ENCODE results near the gene WSCD2. TPM values are rescaled to one million over a fixed set of nuclear protein-coding genes. Genes with fewer than 3 reads are reported as not detected.

The WSCD2 gene
- not detected for total RNA-seq

GRCh38 chr12:108129017-108129812 is at the start of gene WSCD2:
WSCD2 (plus strand) TSS chr12:108129288; CDS start chr12:108195833, 66,545 bp downstream.
- DNase-seq (ENCODE audit: low spot score in 2 of 2) = peak in 1 of 2 donors; percentile 5
- H3K27ac Mint-ChIP-seq = no peak within 1 kb of the TSS
- H3K36me3 Mint-ChIP-seq = no peaks in the 10 kb centered on the region
- no peaks in the 10 kb centered on the region for H3K9me3 Mint-ChIP-seq
- ATAC-seq = peak in 1 of 2 donors; percentile 37

GRCh38 chr12:108079721-108080120 is 49.4 kb upstream of the WSCD2 start:
- no peak for ATAC-seq
- H3K27ac Mint-ChIP-seq = no peak overlapping the region
- H3K9me3 Mint-ChIP-seq = peaks cover 0 to 5% of the 10 kb centered on the region in 2 donors
- H3K36me3 Mint-ChIP-seq = no peaks in the 10 kb centered on the region
- DNase-seq (ENCODE audit: low spot score in 2 of 2) = no peak

GRCh38 chr12:108080363-108080762 is 48.7 kb upstream of the WSCD2 start:
- no peak for DNase-seq (ENCODE audit: low spot score in 2 of 2)
- Mint-ChIP-seq H3K36me3 (no peaks in the 10 kb centered on the region), H3K27ac (no peak overlapping the region), H3K9me3 (peaks cover 0 to 5% of the 10 kb centered on the region in 2 donors)
- no peak for ATAC-seq

- Mint-ChIP-seq H3K36me3 (no peaks in the 10 kb centered on the region), H3K27ac (no peak overlapping the region), H3K9me3 (peaks cover 0 to 9% of the 10 kb centered on the region in 2 donors)
- DNase-seq (ENCODE audit: low spot score in 2 of 2) (no peak), ATAC-seq (no peak)
Measured at GRCh38 chr12:108082485-108082884, 46.6 kb upstream of the WSCD2 start.

GRCh38 chr12:108087900-108088299 is 41.2 kb upstream of the WSCD2 start:
- H3K9me3 Mint-ChIP-seq = peaks cover 4 to 19% of the 10 kb centered on the region in 2 donors
- H3K36me3 Mint-ChIP-seq = no peaks in the 10 kb centered on the region
- no peak for ATAC-seq
- DNase-seq (ENCODE audit: low spot score in 2 of 2) = no peak
- H3K27ac Mint-ChIP-seq = no peak overlapping the region

GRCh38 chr12:108090107-108090899 is 38.8 kb upstream of the WSCD2 start:
- H3K36me3 Mint-ChIP-seq = no peaks in the 10 kb centered on the region
- peaks cover 4 to 14% of the 10 kb centered on the region in 2 donors for H3K9me3 Mint-ChIP-seq
- H3K27ac Mint-ChIP-seq = no peak overlapping the region
- no peak for ATAC-seq
- no peak for DNase-seq (ENCODE audit: low spot score in 2 of 2)

GRCh38 chr12:108090932-108091678 is 38.0 kb upstream of the WSCD2 start:
- Mint-ChIP-seq H3K27ac (no peak overlapping the region), H3K36me3 (no peaks in the 10 kb centered on the region), H3K9me3 (peaks cover 4 to 14% of the 10 kb centered on the region in 2 donors)
- DNase-seq (ENCODE audit: low spot score in 2 of 2) = no peak
- ATAC-seq = no peak

- DNase-seq (ENCODE audit: low spot score in 2 of 2) (no peak), ATAC-seq (no peak)
- no peaks in the 10 kb centered on the region for H3K36me3 Mint-ChIP-seq
- H3K27ac Mint-ChIP-seq = no peak overlapping the region
- peaks cover 4 to 14% of the 10 kb centered on the region in 2 donors for H3K9me3 Mint-ChIP-seq
Measured at GRCh38 chr12:108091679-108092051, 37.4 kb upstream of the WSCD2 start.

- Mint-ChIP-seq H3K9me3 (peaks cover 4% of the 10 kb centered on the region in 2 donors), H3K27ac (no peak overlapping the region), H3K36me3 (no peaks in the 10 kb centered on the region)
- ATAC-seq (no peak), DNase-seq (ENCODE audit: low spot score in 2 of 2) (no peak)
Measured at GRCh38 chr12:108093209-108093608, 35.9 kb upstream of the WSCD2 start.

GRCh38 chr12:108094056-108094649 is 34.9 kb upstream of the WSCD2 start:
- Mint-ChIP-seq H3K27ac (no peak overlapping the region), H3K36me3 (no peaks in the 10 kb centered on the region), H3K9me3 (peaks cover 4% of the 10 kb centered on the region in 2 donors)
- no peak for DNase-seq (ENCODE audit: low spot score in 2 of 2)
- ATAC-seq = no peak

GRCh38 chr12:108097160-108097911 is 31.8 kb upstream of the WSCD2 start:
- no peaks in the 10 kb centered on the region for H3K9me3 Mint-ChIP-seq
- no peak overlapping the region for H3K27ac Mint-ChIP-seq
- no peak for DNase-seq (ENCODE audit: low spot score in 2 of 2)
- no peaks in the 10 kb centered on the region for H3K36me3 Mint-ChIP-seq
- ATAC-seq = no peak

GRCh38 chr12:108098374-108098773 is 30.7 kb upstream of the WSCD2 start:
- no peak for DNase-seq (ENCODE audit: low spot score in 2 of 2)
- Mint-ChIP-seq H3K9me3 (no peaks in the 10 kb centered on the region), H3K36me3 (no peaks in the 10 kb centered on the region), H3K27ac (no peak overlapping the region)
- ATAC-seq = no peak

GRCh38 chr12:108099073-108099472 is 30.0 kb upstream of the WSCD2 start:
- Mint-ChIP-seq H3K36me3 (no peaks in the 10 kb centered on the region), H3K27ac (no peak overlapping the region), H3K9me3 (no peaks in the 10 kb centered on the region)
- DNase-seq (ENCODE audit: low spot score in 2 of 2) (no peak), ATAC-seq (no peak)

- Mint-ChIP-seq H3K27ac (no peak overlapping the region), H3K36me3 (no peaks in the 10 kb centered on the region), H3K9me3 (no peaks in the 10 kb centered on the region)
- ATAC-seq (no peak), DNase-seq (ENCODE audit: low spot score in 2 of 2) (no peak)
Measured at GRCh38 chr12:108099778-108100489, 29.2 kb upstream of the WSCD2 start.

GRCh38 chr12:108101605-108102175 is 27.4 kb upstream of the WSCD2 start:
- Mint-ChIP-seq H3K9me3 (no peaks in the 10 kb centered on the region), H3K27ac (no peak overlapping the region), H3K36me3 (no peaks in the 10 kb centered on the region)
- DNase-seq (ENCODE audit: low spot score in 2 of 2) (no peak), ATAC-seq (no peak)

Measured in activated naive CD4-positive, alpha-beta T cell treated with anti-CD3 and anti-CD28 coated beads, Interleukin-2, amount 50 U/mL, for 72 hours (primary cell).